AG09309 (cell line): ENCODE data around the gene SPG7.
A peak's percentile ranks its signal among the peaks of the same experiment; 100 is the strongest.

Experiments
- DNase-seq: peaks from one replicate; pipeline ENCODE4 v3.0.0-alpha.2; 2010; ENCODE audit warnings: low read depth
- H3K4me3 ChIP-seq: 2 replicates; pipeline ENCODE4 v1.5.1; 2011; ENCODE audit warnings: mild to moderate bottlenecking, low read depth, low read length, moderate library complexity; ENCODE audit not compliant: control insufficient read depth
- TF ChIP-seq, protein P1 (sequence below): IDR thresholded peaks from 2 replicates; pipeline ENCODE4 v1.5.1; 2011; ENCODE audit warnings: mild to moderate bottlenecking, low read depth, low read length, inconsistent platforms; ENCODE audit not compliant: insufficient read depth, control insufficient read depth; ENCODE audit errors: missing control alignments

SPG7 gene

GRCh38 chr16:89572485-89573205, 64.4 kb downstream of the SPG7 start:
- no peak overlapping the region for H3K4me3 ChIP-seq
- TF ChIP-seq, protein P1, sequence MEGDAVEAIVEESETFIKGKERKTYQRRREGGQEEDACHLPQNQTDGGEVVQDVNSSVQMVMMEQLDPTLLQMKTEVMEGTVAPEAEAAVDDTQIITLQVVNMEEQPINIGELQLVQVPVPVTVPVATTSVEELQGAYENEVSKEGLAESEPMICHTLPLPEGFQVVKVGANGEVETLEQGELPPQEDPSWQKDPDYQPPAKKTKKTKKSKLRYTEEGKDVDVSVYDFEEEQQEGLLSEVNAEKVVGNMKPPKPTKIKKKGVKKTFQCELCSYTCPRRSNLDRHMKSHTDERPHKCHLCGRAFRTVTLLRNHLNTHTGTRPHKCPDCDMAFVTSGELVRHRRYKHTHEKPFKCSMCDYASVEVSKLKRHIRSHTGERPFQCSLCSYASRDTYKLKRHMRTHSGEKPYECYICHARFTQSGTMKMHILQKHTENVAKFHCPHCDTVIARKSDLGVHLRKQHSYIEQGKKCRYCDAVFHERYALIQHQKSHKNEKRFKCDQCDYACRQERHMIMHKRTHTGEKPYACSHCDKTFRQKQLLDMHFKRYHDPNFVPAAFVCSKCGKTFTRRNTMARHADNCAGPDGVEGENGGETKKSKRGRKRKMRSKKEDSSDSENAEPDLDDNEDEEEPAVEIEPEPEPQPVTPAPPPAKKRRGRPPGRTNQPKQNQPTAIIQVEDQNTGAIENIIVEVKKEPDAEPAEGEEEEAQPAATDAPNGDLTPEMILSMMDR: no peak
- no peak for DNase-seq

GRCh38 chr16:89573826-89574680, 65.8 kb downstream of the SPG7 start:
- TF ChIP-seq, protein P1: no peak
- no peak overlapping the region for H3K4me3 ChIP-seq
- no peak for DNase-seq

DNA sequence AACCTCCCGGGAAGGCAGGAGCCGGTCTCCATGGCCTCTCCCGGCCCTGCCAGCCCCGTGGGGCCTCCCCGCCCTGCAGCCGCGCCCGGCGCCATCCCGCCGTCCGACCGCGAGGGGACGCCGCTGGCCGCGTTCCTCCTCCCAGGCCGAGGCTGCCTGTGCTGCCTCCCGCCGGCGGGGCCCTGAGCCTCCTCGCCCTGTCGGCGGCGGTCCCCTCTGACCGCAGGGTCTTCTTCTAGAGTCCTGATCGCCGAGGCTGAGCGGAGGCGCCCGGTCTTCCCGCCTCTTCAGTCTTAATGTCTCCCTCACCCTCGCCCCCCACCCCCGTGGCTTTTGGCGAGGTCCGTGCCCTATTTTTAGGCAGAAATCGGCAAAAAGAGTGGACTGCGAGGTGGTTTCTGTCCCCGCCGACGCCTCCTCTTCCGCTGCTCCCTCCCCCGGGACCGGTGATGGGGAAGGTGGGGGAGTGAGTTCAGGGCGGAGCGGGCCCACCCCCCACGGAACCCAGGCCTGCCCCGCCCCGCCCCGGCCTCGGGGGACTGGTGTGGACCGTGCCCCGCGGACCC, 66.6 kb downstream of the SPG7 start:
- TF ChIP-seq, protein P1: peak; percentile 58
- peak overlapping the region; percentile 44 for H3K4me3 ChIP-seq
- DNase-seq: no peak

- TF ChIP-seq, protein P1: no peak
- DNase-seq: no peak
- H3K4me3 ChIP-seq: peak within 1 kb of the TSS; percentile 44
Observed at GRCh38 chr16:89575247-89576152, 67.3 kb downstream of the SPG7 start, which contains the start of gene CPNE7. Gene CPNE7, plus strand, starts transcription at chr16:89575758. Its CDS starts 140 bp downstream, at chr16:89575898.

DNA sequence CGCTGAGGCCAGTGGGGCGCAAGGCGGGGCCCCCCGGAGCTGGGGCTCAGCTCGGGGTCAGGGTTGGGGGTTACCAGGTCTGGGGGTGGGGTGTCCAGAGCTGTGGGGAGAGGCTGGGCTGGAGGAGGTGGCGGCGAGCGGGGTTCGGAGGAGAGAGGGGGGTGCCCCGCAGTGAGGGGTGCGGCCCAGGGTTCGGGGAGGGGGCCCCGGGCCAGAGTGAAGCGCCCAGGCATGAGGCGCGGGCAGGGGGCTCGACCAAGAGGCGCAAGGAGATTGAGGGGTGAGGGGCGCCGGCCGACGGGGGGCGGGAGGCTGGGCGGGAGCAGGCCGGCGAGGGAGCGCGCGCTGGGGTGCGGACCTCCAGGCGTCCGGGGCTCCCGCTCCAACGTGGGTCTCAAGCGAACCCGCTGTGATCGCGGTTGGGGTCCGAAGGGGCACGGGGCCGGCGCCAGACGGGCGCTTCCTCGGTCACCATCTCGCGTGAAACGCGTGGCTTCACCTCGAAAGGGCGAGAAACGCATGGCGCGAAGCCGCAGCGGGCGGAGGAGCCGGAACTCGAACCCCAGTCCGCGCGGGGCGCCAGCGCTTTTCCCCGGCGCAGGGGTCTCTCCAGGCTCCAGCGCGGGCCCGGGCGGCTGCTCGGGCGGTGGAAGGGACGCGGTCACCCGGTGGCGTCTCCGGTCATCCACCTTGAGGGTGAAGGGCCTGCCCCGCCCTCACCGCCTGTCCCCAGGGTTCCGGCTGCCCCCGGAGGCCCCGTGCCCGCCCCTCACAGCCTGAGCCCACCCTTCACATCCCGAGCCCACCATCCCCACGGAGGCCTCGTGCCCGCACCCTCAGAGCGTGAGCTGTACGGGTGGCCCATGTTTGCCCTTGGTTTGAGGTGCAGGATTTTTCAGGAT, 68.2 kb downstream of the SPG7 start:
- DNase-seq: no peak
- H3K4me3 ChIP-seq: peak overlapping the region; percentile 41
- TF ChIP-seq, protein P1: no peak
